Stimulated activated CD4-positive, alpha-beta T cell treated with anti-CD3 and anti-CD28 coated beads, TNF-alpha, amount 100 ng/mL, for 1 hour (primary cell): ENCODE results near the gene DSCAML1.

ENCODE experiments used
- DNase-seq, 3 donors: peaks; one replicate each; pipeline ENCODE4 v3.0.0-alpha.2; 2020; ENCODE audit warnings: low read depth in 3 of 3, low spot score in 1 of 3

DSCAML1 gene

DNA sequence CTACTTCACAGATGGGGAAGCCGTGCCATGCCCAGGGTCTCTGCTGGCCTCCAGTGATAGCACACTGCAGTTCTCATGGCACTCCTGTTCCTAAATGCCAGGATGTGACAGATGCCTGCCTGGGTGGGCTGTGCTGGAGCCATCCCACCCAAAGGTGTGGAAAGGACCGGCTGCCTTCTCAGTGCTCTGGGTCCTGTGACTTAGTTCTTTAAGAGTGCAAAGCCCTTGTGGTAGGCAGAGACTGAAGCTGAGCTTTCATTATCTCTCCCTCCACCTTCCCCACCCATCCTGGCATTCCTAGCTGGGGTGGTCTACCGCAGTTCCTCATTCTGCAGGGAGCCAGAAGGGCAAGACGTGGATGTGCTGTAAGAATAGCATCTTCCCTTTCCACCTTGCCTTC is 319.3 kb downstream of the DSCAML1 start:
- DNase-seq: no peak

DNA sequence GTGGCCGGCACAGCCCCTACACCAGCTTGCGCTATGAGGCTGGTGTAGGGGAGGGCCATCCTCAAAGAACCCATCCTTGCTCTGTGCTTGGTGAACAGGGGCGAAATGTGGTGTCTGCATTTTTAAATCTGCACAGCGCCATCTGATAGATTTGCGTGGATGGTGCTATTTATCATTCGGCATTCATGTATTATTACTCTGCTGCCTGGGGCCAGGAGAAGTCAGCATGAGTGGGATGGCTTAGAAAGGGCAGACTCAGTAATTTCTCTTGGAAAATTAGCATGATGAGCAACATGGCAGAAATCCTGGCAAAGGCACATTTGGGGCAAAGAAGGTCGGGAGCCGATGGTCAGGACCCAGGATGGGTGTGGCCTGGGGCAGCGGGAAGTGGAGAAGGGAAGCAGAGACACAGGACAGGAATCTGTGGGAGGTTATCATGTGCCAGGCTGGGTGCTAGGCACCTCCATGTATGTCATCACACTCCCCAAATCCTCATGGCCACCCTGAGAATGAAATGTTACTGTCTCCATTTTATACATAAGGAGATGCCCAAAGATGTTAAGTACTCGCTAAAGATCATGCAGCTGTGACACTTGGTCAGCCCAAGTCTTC is 320.4 kb downstream of the DSCAML1 start:
- no peak for DNase-seq

DNA sequence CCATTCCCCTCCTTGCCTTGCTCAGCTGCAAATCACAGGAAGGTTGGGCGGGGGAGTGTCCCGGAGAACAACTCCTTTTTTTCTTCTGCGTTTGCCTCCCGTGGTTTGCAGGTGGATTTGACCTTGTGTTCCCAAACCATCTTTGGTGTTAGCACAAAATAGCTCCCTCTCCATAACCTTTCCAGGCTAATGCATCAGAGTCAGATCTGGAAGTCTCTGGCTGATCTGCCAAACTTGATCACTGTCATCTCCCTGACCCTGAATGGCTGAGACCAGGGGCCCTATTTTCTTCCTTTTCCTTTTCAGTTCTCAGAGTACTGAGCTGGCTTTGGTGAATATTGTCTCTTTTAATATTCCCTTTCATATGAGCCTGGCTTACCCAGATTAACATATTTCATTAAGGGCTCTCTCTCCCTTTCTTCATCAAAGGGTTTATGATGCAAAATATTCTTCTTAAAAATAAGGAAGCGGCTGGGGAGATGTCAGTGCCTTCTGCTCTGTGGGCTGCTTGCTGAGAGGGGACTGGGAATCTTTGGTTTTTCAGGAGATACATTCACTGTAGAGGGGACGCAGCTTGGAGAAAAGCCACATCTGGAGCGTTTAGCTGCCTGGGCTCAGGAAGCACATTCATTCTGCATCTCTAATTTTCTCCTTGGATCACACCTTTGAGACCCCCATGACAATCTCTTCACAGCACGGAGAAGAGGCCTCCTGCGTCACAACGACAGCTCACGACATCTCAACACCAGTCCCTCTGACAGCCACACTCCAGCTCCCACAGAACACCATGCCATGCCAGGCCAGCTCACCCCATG is 321.1 kb downstream of the DSCAML1 start:
- no peak for DNase-seq

- DNase-seq: no peak
Measured at GRCh38 chr11:117473481-117474091, 323.4 kb downstream of the DSCAML1 start.

DNA sequence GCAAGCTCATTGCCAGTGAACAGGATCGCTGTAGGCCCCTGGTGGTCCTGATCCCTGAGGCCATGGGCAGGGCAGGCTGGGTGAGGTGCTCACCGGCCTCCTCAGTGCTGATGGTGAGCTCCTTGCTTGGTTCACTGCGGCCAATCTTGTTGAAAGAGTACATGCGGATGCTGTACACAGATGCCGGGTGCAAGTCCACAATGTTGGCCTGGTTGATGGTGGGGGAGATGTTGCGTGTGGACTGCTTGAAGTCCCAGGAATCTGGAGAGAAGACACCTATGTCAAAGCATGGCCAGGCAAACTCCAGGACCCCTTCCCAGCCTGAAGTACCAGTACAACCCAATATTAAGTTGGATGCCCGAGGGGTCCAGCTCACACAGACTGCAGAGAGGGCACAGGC is 325.2 kb downstream of the DSCAML1 start:
- DNase-seq: no peak

DNA sequence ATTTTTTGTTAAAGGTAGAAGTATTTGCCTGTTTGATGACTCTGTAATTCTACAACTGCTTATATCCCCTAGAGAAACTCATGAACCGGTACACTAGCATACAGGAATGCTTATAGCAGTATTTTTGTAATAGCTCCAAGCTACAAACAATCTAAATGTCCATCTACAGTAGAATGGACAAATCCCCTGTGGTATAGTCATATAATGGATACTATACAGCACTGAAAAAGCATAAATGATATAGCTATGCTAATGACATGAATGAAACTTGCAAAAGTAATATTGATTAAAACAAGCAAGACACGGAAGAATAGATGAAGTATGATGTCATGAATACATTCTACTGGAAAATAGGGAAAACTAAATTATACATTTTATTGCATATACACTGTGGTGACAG is 326.4 kb downstream of the DSCAML1 start:
- DNase-seq: no peak

DNA sequence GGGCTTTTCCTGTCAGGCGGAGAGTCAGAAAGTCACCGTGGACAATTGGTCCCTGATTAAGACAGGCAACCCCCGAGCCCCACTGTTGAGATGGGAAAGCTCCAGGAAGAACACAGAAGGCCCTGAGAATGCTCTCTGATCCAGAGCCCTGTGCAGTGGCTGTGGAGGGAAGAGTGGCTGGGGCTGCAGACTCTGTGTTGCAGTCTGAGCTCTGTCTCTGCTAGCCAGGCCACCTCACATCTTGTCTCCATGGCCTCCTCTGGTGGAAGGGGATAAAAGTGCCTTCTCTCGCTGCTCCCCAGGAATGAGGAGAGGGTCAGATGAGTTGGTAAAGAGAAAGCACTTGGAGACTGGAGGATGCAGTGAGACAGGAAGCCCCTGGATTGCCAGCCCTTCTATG is 328.1 kb downstream of the DSCAML1 start:
- DNase-seq: no peak

- no peak for DNase-seq
Measured at GRCh38 chr11:117467770-117468169, 329.2 kb downstream of the DSCAML1 start.

DNA sequence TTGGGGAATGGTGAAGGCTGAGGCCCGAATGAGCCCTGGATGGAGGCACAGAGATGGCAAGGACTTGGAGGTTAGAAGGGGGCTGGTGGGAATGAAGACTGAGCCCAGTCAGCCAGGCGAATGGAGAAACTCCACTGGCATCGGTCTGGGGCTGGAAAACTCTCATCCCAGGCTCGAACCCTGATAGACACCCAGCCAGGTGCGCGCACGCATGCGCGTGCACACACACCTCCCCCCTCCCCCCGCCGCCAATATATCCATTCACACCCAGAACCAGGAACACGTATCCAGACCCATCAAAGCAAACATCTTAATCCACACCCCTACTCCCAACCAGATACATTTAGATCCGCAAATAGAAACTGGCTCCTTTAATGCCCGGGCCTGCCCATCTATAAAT is 330.1 kb downstream of the DSCAML1 start:
- no peak for DNase-seq

DNA sequence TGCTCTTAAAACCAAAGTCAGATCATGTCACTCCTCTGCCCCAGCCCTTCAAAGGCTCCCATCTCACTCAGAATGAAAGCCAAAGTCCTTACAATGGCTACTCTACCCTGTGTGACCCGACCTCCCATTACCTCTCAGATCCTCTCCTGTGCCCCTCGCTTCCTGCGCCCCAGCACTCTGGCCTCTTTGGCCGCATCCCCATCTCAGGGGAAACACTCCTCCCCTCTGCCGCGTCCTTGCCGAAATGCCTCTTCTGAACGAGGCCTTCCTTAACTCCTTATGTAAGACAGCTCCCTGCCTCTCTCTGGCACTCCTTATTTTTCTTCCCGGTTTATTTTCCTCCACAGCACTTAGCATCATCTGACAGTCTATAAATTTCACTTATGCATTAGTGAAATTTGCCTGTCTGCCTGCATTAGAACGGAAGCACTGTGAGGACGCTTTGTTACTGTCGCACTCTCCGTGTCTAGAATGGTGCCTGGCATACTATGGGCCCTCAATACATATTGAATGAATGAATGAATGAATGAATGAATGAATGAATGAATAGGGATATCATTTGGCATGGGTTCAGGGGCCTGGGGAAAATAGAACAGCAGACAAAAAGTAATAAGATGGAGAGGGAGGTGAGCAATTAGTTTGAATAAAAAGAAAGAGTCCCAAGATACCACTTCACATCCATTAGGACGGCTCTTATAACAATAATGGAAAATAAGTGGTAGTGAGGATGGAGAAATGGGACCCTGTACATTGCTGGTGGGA is 331.6 kb downstream of the DSCAML1 start:
- no peak for DNase-seq

GRCh38 chr11:117464778-117465177 is 332.2 kb downstream of the DSCAML1 start:
- DNase-seq: no peak

GRCh38 chr11:117462864-117463247 is 334.2 kb downstream of the DSCAML1 start:
- no peak for DNase-seq

- no peak for DNase-seq
Measured at GRCh38 chr11:117462183-117462863, 334.7 kb downstream of the DSCAML1 start.

DNA sequence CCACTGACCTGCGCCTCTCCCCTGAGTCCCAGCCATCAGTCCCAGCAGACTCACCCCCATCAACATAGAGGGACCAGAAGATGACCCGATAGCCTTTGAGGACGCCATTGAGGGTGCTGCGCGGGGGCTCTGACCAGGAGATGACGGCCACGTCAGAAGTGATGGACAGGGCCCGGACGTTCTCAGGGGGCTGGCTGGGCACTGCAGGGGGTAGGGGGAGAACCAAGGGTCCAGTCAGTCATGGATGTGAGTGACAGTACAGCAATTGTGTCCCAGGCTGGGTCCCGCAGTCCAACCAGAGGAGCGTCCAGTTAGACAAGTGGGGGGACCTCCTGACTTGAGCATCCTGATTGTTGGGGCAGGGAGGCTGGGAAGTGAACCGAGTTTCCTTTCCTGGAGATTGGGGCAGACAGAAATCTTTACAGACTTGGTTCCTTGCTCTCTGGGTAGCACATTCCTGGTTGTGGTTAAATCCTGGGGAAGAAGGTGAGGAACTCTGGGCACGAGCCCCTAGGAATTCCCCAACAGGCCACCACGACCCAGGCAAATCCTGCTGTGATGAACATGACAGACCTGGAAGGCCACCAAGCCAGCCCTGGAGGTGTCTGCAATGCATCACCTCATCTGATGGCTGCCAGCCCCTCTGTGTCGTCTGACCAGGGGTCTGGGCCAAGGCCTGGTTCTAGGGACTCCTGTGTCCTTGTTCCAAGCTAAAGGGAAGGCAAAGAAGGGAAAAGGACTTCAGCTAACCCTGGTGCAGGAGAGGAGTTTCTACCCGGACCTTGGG is 335.4 kb downstream of the DSCAML1 start:
- no peak for DNase-seq

DNA sequence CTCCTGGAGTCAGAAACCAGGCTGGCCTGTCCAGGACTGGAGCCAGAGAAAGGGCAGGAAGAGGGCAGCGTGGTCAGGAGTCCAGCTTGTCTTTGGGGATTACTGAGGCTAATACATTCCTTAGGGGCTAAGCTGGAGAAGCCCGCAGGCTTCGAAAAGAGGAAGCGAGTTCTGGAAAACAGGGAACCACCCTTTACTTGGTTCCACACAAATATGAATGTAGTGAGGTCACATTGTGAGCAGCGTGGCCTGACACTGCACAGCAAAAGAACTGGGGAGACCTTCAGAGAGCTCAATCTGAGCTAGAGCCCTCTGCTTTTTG is 337.1 kb downstream of the DSCAML1 start:
- no peak for DNase-seq

GRCh38 chr11:117459123-117459978 is 337.7 kb downstream of the DSCAML1 start:
- DNase-seq: no peak

- DNase-seq: no peak
Measured at GRCh38 chr11:117458275-117459122, 338.5 kb downstream of the DSCAML1 start.

DNA sequence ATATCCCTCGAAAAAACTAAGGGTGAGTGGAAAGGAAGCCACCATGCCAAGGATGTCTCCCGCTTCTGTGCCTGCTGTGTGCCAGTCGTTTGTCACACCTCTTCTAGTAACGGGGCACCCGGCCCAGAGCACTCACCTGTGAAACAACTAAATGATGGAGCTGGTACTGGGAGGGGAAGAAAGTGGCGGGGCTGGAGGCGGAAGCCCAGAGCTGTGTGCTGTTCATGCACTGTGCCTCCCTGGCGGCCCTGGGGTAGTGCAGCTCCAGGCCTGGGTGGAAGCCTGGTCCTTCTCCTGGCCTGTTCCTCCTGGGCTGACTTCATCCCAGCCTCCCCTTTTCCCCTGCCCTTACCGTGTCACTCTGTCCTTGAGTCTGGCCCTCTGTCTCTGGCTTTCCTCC is 339.2 kb downstream of the DSCAML1 start:
- DNase-seq: no peak
